Neural cell (in vitro differentiated cells): ENCODE results near the gene IL4I1.

ENCODE experiments used
- CTCF ChIP-seq: fragments of 450-650 bp; IDR thresholded peaks from 2 replicates; pipeline ENCODE4 v1.5.1; 2014; ENCODE audit warnings: antibody characterized with exemption, mild to moderate bottlenecking, moderate library complexity; ENCODE audit not compliant: poor library complexity, severe bottlenecking
- EP300 ChIP-seq: fragments of 450-650 bp; conservative IDR thresholded peaks from 2 replicates; pipeline ENCODE4 v1.6.1; 2014; ENCODE audit warnings: antibody characterized with exemption, mild to moderate bottlenecking, moderate library complexity; ENCODE audit not compliant: poor library complexity, severe bottlenecking
- EZH2 ChIP-seq: fragments of 200-600, 300-800 bp; shearing (Covaris generic), sonication (generic); IDR thresholded peaks from 2 replicates; pipeline ENCODE4 v1.6.1; 2014; ENCODE audit warnings: antibody characterized with exemption, low read length, borderline replicate concordance, mild to moderate bottlenecking; ENCODE audit not compliant: insufficient read depth, poor library complexity, severe bottlenecking
- MXI1 ChIP-seq: fragments of 450-650 bp; conservative IDR thresholded peaks from 2 replicates; pipeline ENCODE4 v1.6.1; 2014; ENCODE audit warnings: antibody characterized with exemption, mild to moderate bottlenecking; ENCODE audit not compliant: poor library complexity, severe bottlenecking
- POLR2AphosphoS5 ChIP-seq: IDR thresholded peaks from 2 replicates; pipeline ENCODE4 v1.6.1; 2012
- TAF1 ChIP-seq: IDR thresholded peaks from 2 replicates; pipeline ENCODE4 v1.6.1; 2012; ENCODE audit warnings: low read depth
- TF ChIP-seq, protein P1 (sequence below): IDR thresholded peaks from 2 replicates; pipeline ENCODE4 v1.6.1; 2012; ENCODE audit warnings: borderline replicate concordance

DNA sequence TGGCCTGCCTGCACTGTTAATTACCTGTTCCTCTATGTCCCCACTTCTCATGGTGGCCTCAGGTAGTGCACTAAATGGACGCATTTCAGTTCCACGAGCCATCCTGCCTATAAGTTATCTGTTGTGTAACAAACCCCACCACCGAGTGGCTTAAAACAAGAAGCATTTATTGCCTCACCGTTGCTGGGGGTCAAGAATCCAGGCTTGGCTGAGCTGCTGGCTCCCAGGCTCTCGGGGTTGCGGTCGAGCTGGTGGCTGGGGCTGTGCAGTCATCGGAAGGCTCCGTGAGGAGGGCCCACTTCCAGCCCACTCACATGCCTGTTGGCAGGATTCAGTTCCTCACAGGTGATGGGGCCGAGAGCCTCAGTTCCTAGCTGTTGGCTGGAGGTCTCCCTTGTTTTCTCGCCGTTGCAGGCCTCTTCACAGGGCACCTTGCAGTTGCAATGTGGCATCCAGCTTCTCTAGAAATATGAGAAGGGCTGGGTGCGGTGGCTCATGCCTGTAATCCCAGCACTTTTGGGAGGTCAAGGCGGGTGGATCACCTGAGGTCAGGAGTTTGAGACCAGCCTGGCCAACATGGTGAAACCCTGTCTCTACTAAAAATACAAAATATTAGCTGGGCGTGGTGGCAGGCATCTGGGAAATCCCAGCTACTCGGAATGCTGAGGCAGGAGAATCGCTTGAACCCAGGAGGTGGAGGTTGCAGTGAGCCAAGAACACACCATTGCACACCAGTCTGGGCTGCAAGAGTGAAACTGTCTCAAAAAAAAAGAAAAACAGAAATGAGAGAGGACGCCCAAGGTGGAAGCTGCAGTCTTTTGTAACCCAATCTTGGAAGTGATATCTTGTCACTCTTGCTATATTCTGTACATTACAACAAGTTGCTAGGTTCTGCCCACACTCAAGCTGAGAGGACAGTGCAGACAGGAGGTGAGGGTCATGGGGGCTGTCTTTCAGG, 52.3 kb downstream of the IL4I1 start:
- TF ChIP-seq POLR2AphosphoS5 (no peak), CTCF (no peak), EZH2 (no peak), EP300 (no peak), MXI1 (no peak), TAF1 (no peak)
- TF ChIP-seq, protein P1, sequence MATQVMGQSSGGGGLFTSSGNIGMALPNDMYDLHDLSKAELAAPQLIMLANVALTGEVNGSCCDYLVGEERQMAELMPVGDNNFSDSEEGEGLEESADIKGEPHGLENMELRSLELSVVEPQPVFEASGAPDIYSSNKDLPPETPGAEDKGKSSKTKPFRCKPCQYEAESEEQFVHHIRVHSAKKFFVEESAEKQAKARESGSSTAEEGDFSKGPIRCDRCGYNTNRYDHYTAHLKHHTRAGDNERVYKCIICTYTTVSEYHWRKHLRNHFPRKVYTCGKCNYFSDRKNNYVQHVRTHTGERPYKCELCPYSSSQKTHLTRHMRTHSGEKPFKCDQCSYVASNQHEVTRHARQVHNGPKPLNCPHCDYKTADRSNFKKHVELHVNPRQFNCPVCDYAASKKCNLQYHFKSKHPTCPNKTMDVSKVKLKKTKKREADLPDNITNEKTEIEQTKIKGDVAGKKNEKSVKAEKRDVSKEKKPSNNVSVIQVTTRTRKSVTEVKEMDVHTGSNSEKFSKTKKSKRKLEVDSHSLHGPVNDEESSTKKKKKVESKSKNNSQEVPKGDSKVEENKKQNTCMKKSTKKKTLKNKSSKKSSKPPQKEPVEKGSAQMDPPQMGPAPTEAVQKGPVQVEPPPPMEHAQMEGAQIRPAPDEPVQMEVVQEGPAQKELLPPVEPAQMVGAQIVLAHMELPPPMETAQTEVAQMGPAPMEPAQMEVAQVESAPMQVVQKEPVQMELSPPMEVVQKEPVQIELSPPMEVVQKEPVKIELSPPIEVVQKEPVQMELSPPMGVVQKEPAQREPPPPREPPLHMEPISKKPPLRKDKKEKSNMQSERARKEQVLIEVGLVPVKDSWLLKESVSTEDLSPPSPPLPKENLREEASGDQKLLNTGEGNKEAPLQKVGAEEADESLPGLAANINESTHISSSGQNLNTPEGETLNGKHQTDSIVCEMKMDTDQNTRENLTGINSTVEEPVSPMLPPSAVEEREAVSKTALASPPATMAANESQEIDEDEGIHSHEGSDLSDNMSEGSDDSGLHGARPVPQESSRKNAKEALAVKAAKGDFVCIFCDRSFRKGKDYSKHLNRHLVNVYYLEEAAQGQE: no peak
